Transverse colon (tissue), 4 donors: Measurements from ENCODE around the gene TMC2. TPM values are rescaled to one million over a fixed set of nuclear protein-coding genes. Genes with fewer than 3 reads are reported as not detected.

Source experiments
- DNase-seq: peaks from one replicate; pipeline ENCODE4 v3.0.0-alpha.2; 2019
- H3K27ac ChIP-seq, 4 donors: fragments of 200-600 bp; sonication (generic); 2 replicates each; pipeline ENCODE4 v1.5.1; 2016 to 2018; ENCODE audit warnings: inconsistent platforms in 4 of 4
- H3K27me3 ChIP-seq: fragments of 200-600 bp; sonication (generic); 2 replicates; pipeline ENCODE4 v1.5.1; 2017; ENCODE audit warnings: inconsistent platforms
- H3K36me3 ChIP-seq, 4 donors: fragments of 200-600 bp; sonication (generic); 2 replicates each; pipeline ENCODE4 v1.5.1; 2017 to 2019; ENCODE audit warnings: inconsistent platforms in 4 of 4
- H3K4me1 ChIP-seq, 4 donors: fragments of 200-600 bp; sonication (generic); 2 replicates each; pipeline ENCODE4 v1.5.1; 2017 to 2020; ENCODE audit warnings: inconsistent platforms in 4 of 4
- H3K4me3 ChIP-seq, 4 donors: fragments of 200-600 bp; sonication (generic); 1 replicate in 1 of 4; 2 replicates in 3 of 4; pipeline versions ENCODE4 v1.5.1 to v1.6.1; 2017 to 2019; ENCODE audit warnings: inconsistent platforms in 4 of 4
- H3K9me3 ChIP-seq, 2 donors: fragments of 200-600 bp; sonication (generic); 2 replicates each; pipeline ENCODE4 v1.5.1; 2017 to 2019; ENCODE audit warnings: inconsistent platforms in 2 of 2
- CTCF ChIP-seq, 5 experiments: fragments of 200-600 bp in 3 of 5; fragments of 450-650 bp in 2 of 5; sonication (generic) in 3 of 5; IDR thresholded peaks; 1 replicate in 2 of 5; 2 replicates in 3 of 5; pipeline ENCODE4 v1.5.1; 2016 to 2017; ENCODE audit warnings: antibody characterized with exemption in 5 of 5, inconsistent platforms in 3 of 5, mild to moderate bottlenecking in 2 of 5, moderate library complexity in 1 of 5
- EP300 ChIP-seq: sonication (generic); formaldehyde crosslinking; IDR thresholded peaks from one replicate; pipeline ENCODE4 v1.6.1; 2017; ENCODE audit warnings: antibody characterized with exemption, low read depth
- POLR2A ChIP-seq: fragments of 450-650 bp; IDR thresholded peaks from one replicate; pipeline ENCODE4 v1.6.1; 2016; ENCODE audit warnings: antibody characterized with exemption, mild to moderate bottlenecking, moderate library complexity
- POLR2AphosphoS5 ChIP-seq, 3 donors: sonication (generic); formaldehyde crosslinking; IDR thresholded peaks; one replicate each; pipeline ENCODE4 v1.6.1; 2016; ENCODE audit warnings: antibody characterized with exemption in 3 of 3
- WGBS, 2 donors: methylation state at CpG; one replicate each; pipeline ENCODE4 v1.1.5; 2018; ENCODE audit warnings: low coverage in 1 of 2; 5-methylcytosine and 5-hydroxymethylcytosine counted together
- in situ Hi-C, 4 donors: fragments of 200-750 bp; cut with MboI; loops; one replicate each; pipeline versions ENCODE4 v1.15.0 to v1.15.1; 2017; ENCODE audit warnings: low sequenced_read_pairs in 3 of 4, low pct_ligation_motif_present in 1 of 4, low pct_unique_long_range_greater_than_20kb in 1 of 4
- intact Hi-C: fragments of 100-400 bp; cut with DNase I; formaldehyde crosslinking; loops from one replicate; pipeline ENCODE4 v1.15.1; 2023; ENCODE audit warnings: low total_unique reads
- total RNA-seq, 4 donors: library from RNA; depleted of rRNA; stranded (reverse); fragments of >200 nt; gene quantifications; one replicate each; pipeline ENCODE4 v1.1.0, GENCODE V29; 2016

TMC2 gene
- total RNA-seq, 4 donors from 2014 or later = not detected

DNA sequence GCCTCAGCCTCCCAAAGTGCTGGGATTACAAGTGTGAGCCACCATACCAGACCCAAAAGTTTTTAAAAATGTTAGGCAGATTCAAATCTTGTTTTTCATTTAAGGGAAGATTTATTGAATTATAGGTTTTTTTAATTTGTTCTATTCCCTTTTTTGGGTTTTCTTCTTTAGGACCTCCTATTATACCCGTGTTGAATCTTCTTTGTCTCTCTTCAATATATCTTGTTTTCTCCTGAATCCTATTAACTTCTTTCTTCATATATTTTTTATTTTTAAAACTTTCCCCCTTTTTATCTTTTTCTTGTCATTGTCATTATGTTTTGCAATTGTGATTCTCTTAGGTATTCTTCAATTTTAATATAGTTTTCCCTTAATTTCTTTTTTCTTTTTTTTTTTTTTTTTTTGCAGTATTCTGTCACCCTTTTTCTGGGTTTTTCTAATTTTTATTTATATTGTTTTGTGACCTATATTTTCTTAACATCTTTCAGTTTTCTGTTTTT lies 70.2 kb downstream of the TMC2 start:
- Histone ChIP-seq H3K9me3 (peaks cover 6 to 12% of the 10 kb centered on the region in 2 donors), H3K4me3 (no peak overlapping the region), H3K36me3 (no peaks in the 10 kb centered on the region), H3K27me3 (peaks cover 9% of the 10 kb centered on the region), H3K27ac (no peak overlapping the region), H3K4me1 (peaks cover 0 to 7% (median 0%) of the 10 kb centered on the region in 4 donors)
- 88 to 100% methylated on average over 1 of the region's 1 CpG for WGBS, 2 donors
- no peak for TF ChIP-seq CTCF (IDR thresholded peaks at IDR 0.05)
- no peak for TF ChIP-seq POLR2AphosphoS5 (IDR thresholded peaks at IDR 0.05)
- no peak for TF ChIP-seq POLR2A
- TF ChIP-seq EP300 = no peak
- intact Hi-C loops (no loop called here), in situ Hi-C loops (no loop called here)
- no peak for DNase-seq

DNA sequence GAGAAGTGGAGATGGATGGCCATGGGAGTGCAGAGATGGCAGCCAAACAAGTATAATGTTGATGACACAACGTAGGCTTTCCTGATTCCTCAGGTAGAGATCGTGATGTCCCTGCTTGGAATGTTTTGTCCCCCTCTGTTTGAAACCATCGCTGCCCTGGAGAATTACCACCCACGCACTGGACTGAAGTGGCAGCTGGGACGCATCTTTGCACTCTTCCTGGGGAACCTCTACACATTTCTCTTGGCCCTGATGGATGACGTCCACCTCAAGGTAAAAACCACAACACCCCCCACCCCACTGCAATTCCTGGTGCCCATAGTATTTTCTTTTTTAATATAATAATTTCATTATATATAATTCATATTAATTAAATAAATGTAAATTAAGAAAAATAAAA lies 74.0 kb downstream of the TMC2 start:
- H3K4me1 ChIP-seq = no peaks in the 10 kb centered on the region
- H3K36me3 ChIP-seq = no peaks in the 10 kb centered on the region
- H3K27ac ChIP-seq = no peak overlapping the region
- no peak for DNase-seq
- peaks cover 9% of the 10 kb centered on the region for H3K27me3 ChIP-seq
- H3K4me3 ChIP-seq = no peak overlapping the region
- 83% methylated on average over 6 of the region's 6 CpGs; no CpG with 5 or more reads in 1 of the 2 donors for WGBS, 2 donors
- in situ Hi-C loops = no loop called here
- H3K9me3 ChIP-seq = peaks cover 6 to 12% of the 10 kb centered on the region in 2 donors
- intact Hi-C loops = no loop called here
- no peak for TF ChIP-seq POLR2A
- no peak for TF ChIP-seq CTCF (IDR thresholded peaks at IDR 0.05)
- no peak for TF ChIP-seq POLR2AphosphoS5 (IDR thresholded peaks at IDR 0.05)
- no peak for TF ChIP-seq EP300

GRCh38 chr20:2610941-2611720 lies 74.8 kb downstream of the TMC2 start:
- peaks cover 9% of the 10 kb centered on the region for H3K27me3 ChIP-seq
- in situ Hi-C loops (no loop called here), intact Hi-C loops (no loop called here)
- no peaks in the 10 kb centered on the region for H3K4me1 ChIP-seq
- no peak for TF ChIP-seq CTCF (IDR thresholded peaks at IDR 0.05)
- TF ChIP-seq POLR2A = no peak
- TF ChIP-seq EP300 = no peak
- no peak for TF ChIP-seq POLR2AphosphoS5 (IDR thresholded peaks at IDR 0.05)
- 64 to 65% methylated on average over 4 to 6 of the region's 6 CpGs for WGBS, 2 donors
- peaks cover 6 to 8% of the 10 kb centered on the region in 2 donors for H3K9me3 ChIP-seq
- no peak overlapping the region for H3K27ac ChIP-seq
- DNase-seq = no peak
- H3K36me3 ChIP-seq = no peaks in the 10 kb centered on the region
- H3K4me3 ChIP-seq = no peak overlapping the region

GRCh38 chr20:2612073-2612472 lies 75.7 kb downstream of the TMC2 start:
- Histone ChIP-seq H3K4me1 (no peaks in the 10 kb centered on the region), H3K4me3 (no peak overlapping the region), H3K27ac (no peak overlapping the region), H3K27me3 (peaks cover 9% of the 10 kb centered on the region), H3K9me3 (peaks cover 3 to 4% of the 10 kb centered on the region in 2 donors), H3K36me3 (no peaks in the 10 kb centered on the region)
- TF ChIP-seq CTCF (IDR thresholded peaks at IDR 0.05) (no peak), POLR2AphosphoS5 (IDR thresholded peaks at IDR 0.05) (no peak), POLR2A (no peak), EP300 (no peak)
- no peak for DNase-seq
- in situ Hi-C loops = no loop called here
- intact Hi-C loops = no loop called here
- 84% methylated on average over 3 of the region's 3 CpGs; no CpG with 5 or more reads in 1 of the 2 donors for WGBS, 2 donors
